HepG2 (cell line): ENCODE measurements around the gene TMEM116. TPM values are rescaled to one million over a fixed set of nuclear protein-coding genes. Genes with fewer than 3 reads are reported as not detected.
A peak's percentile ranks its signal among the peaks of the same experiment; 100 is the strongest.

ENCODE experiments used
- BRD4 ChIP-seq: sonication (generic); formaldehyde crosslinking; IDR thresholded peaks from 2 replicates; pipeline ENCODE4 v1.4.0; 2020; ENCODE audit warnings: missing genetic modification reagents
- CREBL2 ChIP-seq: sonication (generic); formaldehyde crosslinking; IDR thresholded peaks from 2 replicates; pipeline ENCODE4 v1.8.1; 2023; ENCODE audit warnings: missing genetic modification reagents, mild to moderate bottlenecking, borderline replicate concordance
- DMAP1 ChIP-seq: IDR thresholded peaks from 2 replicates; pipeline ENCODE4 v1.6.1; 2016
- HCFC1 ChIP-seq: fragments of 150-350 bp; IDR thresholded peaks from 2 replicates; pipeline ENCODE4 v1.6.1; 2014; ENCODE audit warnings: low read depth, low read length
- KDM5B ChIP-seq: sonication (generic); formaldehyde crosslinking; IDR thresholded peaks from 2 replicates; pipeline ENCODE4 v1.4.0; 2020; ENCODE audit warnings: missing genetic modification reagents, mild to moderate bottlenecking, borderline replicate concordance
- MBD4 ChIP-seq: IDR thresholded peaks from 2 replicates; pipeline ENCODE4 v1.6.1; 2012; ENCODE audit warnings: low read length, inconsistent platforms, borderline replicate concordance
- MNT ChIP-seq: fragments of 450-650 bp; IDR thresholded peaks from 2 replicates; pipeline ENCODE4 v1.6.1; 2016
- MTERF4 ChIP-seq: sonication (generic); formaldehyde crosslinking; IDR thresholded peaks from 2 replicates; pipeline ENCODE4 v1.8.0; 2023; ENCODE audit warnings: mild to moderate bottlenecking, missing genetic modification reagents
- MTF1 ChIP-seq: sonication (generic); formaldehyde crosslinking; IDR thresholded peaks from 2 replicates; pipeline ENCODE4 v1.5.0; 2020; ENCODE audit warnings: missing genetic modification reagents
- NFYC ChIP-seq: IDR thresholded peaks from 2 replicates; pipeline ENCODE4 v1.6.1; 2016; ENCODE audit warnings: missing genetic modification reagents, missing compliant biosample characterization
- ONECUT2 ChIP-seq: sonication (generic); formaldehyde crosslinking; IDR thresholded peaks from 2 replicates; pipeline ENCODE4 v1.4.0; 2020; ENCODE audit warnings: missing genetic modification reagents
- SYNCRIP ChIP-seq: fragments of 200-400 bp; formaldehyde crosslinking; IDR thresholded peaks from 2 replicates; pipeline ENCODE4 v1.6.1; 2018; ENCODE audit warnings: mild to moderate bottlenecking, low read depth, low read length; ENCODE audit not compliant: insufficient read depth
- U2AF2 ChIP-seq: fragments of 200-400 bp; formaldehyde crosslinking; IDR thresholded peaks from 2 replicates; pipeline ENCODE4 v1.6.1; 2017; ENCODE audit warnings: low read depth, mild to moderate bottlenecking, low read length
- USF2 ChIP-seq, 2 experiments: sonication (generic) in 1 of 2; formaldehyde crosslinking in 1 of 2; IDR thresholded peaks; 2 replicates each; pipeline versions ENCODE4 v1.5.1 to v1.6.1; 2011 to 2020; ENCODE audit warnings: borderline replicate concordance in 1 of 2, low read depth in 1 of 2, low read length in 1 of 2, mild to moderate bottlenecking in 1 of 2, missing genetic modification reagents in 1 of 2, moderate library complexity in 1 of 2
- ZBTB39 ChIP-seq: sonication (generic); formaldehyde crosslinking; IDR thresholded peaks from 2 replicates; pipeline ENCODE4 v1.5.0; 2020; ENCODE audit warnings: missing genetic modification reagents
- ZBTB4 ChIP-seq: sonication (generic); formaldehyde crosslinking; IDR thresholded peaks from 2 replicates; pipeline ENCODE4 v1.4.0; 2020; ENCODE audit warnings: missing genetic modification reagents, mild to moderate bottlenecking, borderline replicate concordance
- ZNF232 ChIP-seq: sonication (generic); formaldehyde crosslinking; IDR thresholded peaks from 2 replicates; pipeline ENCODE4 v1.4.0; 2020; ENCODE audit warnings: missing genetic modification reagents, borderline replicate concordance
- ZNF761 ChIP-seq: sonication (generic); formaldehyde crosslinking; conservative IDR thresholded peaks from 2 replicates; pipeline ENCODE4 v1.4.0; 2020; ENCODE audit warnings: mild to moderate bottlenecking, missing genetic modification reagents
- polyA plus RNA-seq, 8 experiments: library from polyadenylated mRNA; depleted of rRNA in 3 of 8; stranded (reverse) in 7 of 8; unstranded in 1 of 8; fragments of >200 nt; fragmentation: Illumina TruSeq in 4 of 8; extraction: Trizol in 4 of 8; gene quantifications; 2 replicates each; pipeline versions ENCODE4 v1.2.1 to v1.2.3, GENCODE V29; 2011 to 2016; ENCODE audit warnings: low read depth in 4 of 8, missing spikeins in 1 of 8, mixed read lengths in 1 of 8; ENCODE audit not compliant: insufficient read depth in 1 of 8
- total RNA-seq, 5 experiments: library from RNA; depleted of rRNA; stranded (reverse); fragments of >200 nt; fragmentation: Illumina TruSeq; extraction: Trizol; gene quantifications; 2 replicates each; pipeline ENCODE4 v1.2.3, GENCODE V29; 2016; ENCODE audit warnings: low read depth in 1 of 5

The TMEM116 gene
- total and polyA plus RNA-seq, 2 of the 13 experiments (the other 11 are each of a cell fraction or from before 2014, with no cell fraction given) = 14.0 to 17.8 TPM

- TF ChIP-seq ZBTB39 (CRISPR knock-in tag) (no peak), MTF1 (CRISPR knock-in tag) (no peak), U2AF2 (no peak), HCFC1 (no peak), USF2 (IDR thresholded peaks at IDR 0.05; ENCODE audit: low read depth, low read length) (no peak), USF2 (CRISPR knock-in tag; IDR thresholded peaks at IDR 0.05; ENCODE audit: borderline replicate concordance) (peak; percentile 87; the same call in 1 of the 2 replicates), MBD4 (no peak), MNT (no peak), ONECUT2 (CRISPR knock-in tag) (no peak), ZNF232 (CRISPR knock-in tag) (no peak), ZNF761 (CRISPR knock-in tag) (no peak), SYNCRIP (no peak), MTERF4 (0 out of 2 replicates have a peak, but pooled peaks have one; percentile 23), DMAP1 (peak; percentile 46; the same call in 1 of the 2 replicates), BRD4 (CRISPR knock-in tag) (no peak; the same call in 1 of the 2 replicates), CREBL2 (CRISPR knock-in tag) (peak; percentile 31; the same call in 1 of the 2 replicates), ZBTB4 (CRISPR knock-in tag) (no peak), NFYC (CRISPR knock-in tag) (no peak; the same call in 1 of the 2 replicates), KDM5B (CRISPR knock-in tag) (peak; percentile 38)
Measured at GRCh38 chr12:112013601-112014402, 837 bp upstream of the TMEM116 start (continued).
